K562 (cell line): Measurements from ENCODE around the gene TMEM131.

ENCODE experiments used
- ARID3B ChIP-seq: fragments of 250-450 bp; sonication (Bioruptor Pico); IDR thresholded peaks from 2 replicates; pipeline ENCODE4 v1.4.0; 2020; ENCODE audit warnings: borderline replicate concordance
- BDP1 ChIP-seq: IDR thresholded peaks from 3 replicates; pipeline ENCODE4 v1.6.1; 2011; ENCODE audit not compliant: insufficient read length, insufficient read depth
- CTCF ChIP-seq, 3 experiments: IDR thresholded peaks in 2 of 3; conservative IDR thresholded peaks in 1 of 3; 2 replicates each; pipeline ENCODE4 v1.5.1; 2011 to 2012; ENCODE audit warnings: low read length in 3 of 3, mild to moderate bottlenecking in 3 of 3, control low read depth in 2 of 3, improper control_type of control experiment in 1 of 3, inconsistent platforms in 1 of 3, low read depth in 1 of 3, mixed read lengths in 1 of 3, moderate library complexity in 1 of 3; ENCODE audit not compliant: insufficient read depth in 2 of 3
- FUS ChIP-seq: fragments of 200-400 bp; formaldehyde crosslinking; optimal IDR thresholded peaks from 2 replicates; pipeline ENCODE3; 2017; ENCODE audit warnings: low read depth, low read length
- LCOR ChIP-seq: sonication (generic); formaldehyde crosslinking; IDR thresholded peaks from 2 replicates; pipeline ENCODE4 v1.8.0; 2022; ENCODE audit warnings: mild to moderate bottlenecking, missing genetic modification reagents
- MTA1 ChIP-seq: fragments of 450-650 bp; IDR thresholded peaks from 2 replicates; pipeline ENCODE4 v1.6.1; 2017; ENCODE audit warnings: borderline replicate concordance
- NFE2 ChIP-seq: IDR thresholded peaks from 2 replicates; pipeline ENCODE4 v1.6.1; 2014; ENCODE audit warnings: antibody characterized with exemption, low read depth
- POLR2A ChIP-seq: fragments of 450-650 bp; conservative IDR thresholded peaks from 2 replicates; pipeline ENCODE4 v1.6.1; 2016
- POLR2AphosphoS5 ChIP-seq: IDR thresholded peaks from 2 replicates; pipeline ENCODE4 v1.6.1; 2011; ENCODE audit warnings: mild to moderate bottlenecking, low read depth, low read length, moderate library complexity; ENCODE audit not compliant: control insufficient read depth, insufficient read depth
- RERE ChIP-seq: sonication (generic); formaldehyde crosslinking; IDR thresholded peaks from 2 replicates; pipeline ENCODE4 v1.8.0; 2023; ENCODE audit warnings: missing genetic modification reagents, mild to moderate bottlenecking, borderline replicate concordance
- SNAPC5 ChIP-seq: fragments of 250-450 bp; sonication (Bioruptor Pico); IDR thresholded peaks from 2 replicates; pipeline ENCODE4 v1.8.0; 2021; ENCODE audit warnings: moderate library complexity, mild to moderate bottlenecking, inconsistent platforms
- STAT6 ChIP-seq: sonication (generic); formaldehyde crosslinking; IDR thresholded peaks from 2 replicates; pipeline ENCODE4 v1.8.1; 2023; ENCODE audit warnings: mild to moderate bottlenecking, missing genetic modification reagents
- TEAD1 ChIP-seq, 2 experiments: fragments of 450-650 bp in 1 of 2; sonication (generic) in 1 of 2; formaldehyde crosslinking; IDR thresholded peaks; 2 replicates each; pipeline versions ENCODE4 v1.4.0 to v1.8.0; 2020 to 2022; ENCODE audit warnings: mild to moderate bottlenecking in 2 of 2, missing genetic modification reagents in 1 of 2
- ZBTB11 ChIP-seq, 3 experiments: fragments of 200-800 bp in 1 of 3; fragments of 250-450 bp in 1 of 3; fragments of 450-650 bp in 1 of 3; sonication (Bioruptor Pico) in 1 of 3; sonication (Bioruptor generic) in 1 of 3; formaldehyde crosslinking in 1 of 3; IDR thresholded peaks; 2 replicates each; pipeline versions ENCODE4 v1.6.1 to v1.8.0; 2016 to 2022; ENCODE audit warnings: mild to moderate bottlenecking in 2 of 3, missing genetic modification characterization in 2 of 3, missing compliant biosample characterization in 1 of 3, moderate library complexity in 1 of 3

- TF ChIP-seq POLR2A (no peak), MTA1 (no peak), ARID3B (CRISPR knock-in tag) (no peak), TEAD1 (CRISPR knock-in tag; IDR thresholded peaks at IDR 0.05) (no peak), BDP1 (no peak), LCOR (CRISPR knock-in tag) (no peak), ZBTB11 (CRISPR knock-in tag; IDR thresholded peaks at IDR 0.05) (no peak), STAT6 (no peak), RERE (CRISPR knock-in tag) (no peak), FUS (no peak), POLR2AphosphoS5 (no peak), SNAPC5 (CRISPR knock-in tag) (no peak), CTCF (IDR thresholded peaks at IDR 0.05 in 2 of 3, conservative IDR thresholded peaks at IDR 0.05 in 1 of 3; ENCODE audit: insufficient read depth in 2 of 3, low read depth in 1 of 3, low read length in 3 of 3) (no peak), NFE2 (no peak)
Measured at GRCh38 chr2:97999536-97999935, 3.8 kb upstream of the TMEM131 start.
